H1 (cell line): ENCODE measurements around the gene ARHGAP24. TPM values are rescaled to one million over a fixed set of nuclear protein-coding genes. Genes with fewer than 3 reads are reported as not detected.

Experiments used
- CTCF ChIP-seq, 3 experiments: IDR thresholded peaks; 1 replicate in 2 of 3; 2 replicates in 1 of 3; pipeline versions ENCODE4 v1.5.1 to v1.6.1; 2011; ENCODE audit warnings: low read length in 3 of 3, mild to moderate bottlenecking in 3 of 3, inconsistent platforms in 2 of 3, low read depth in 1 of 3, moderate library complexity in 1 of 3; ENCODE audit not compliant: insufficient read depth in 1 of 3; ENCODE audit errors: control extremely low read depth in 1 of 3
- RXRA ChIP-seq: IDR thresholded peaks from 2 replicates; pipeline ENCODE4 v1.6.1; 2011; ENCODE audit warnings: low read depth, mild to moderate bottlenecking, low read length, moderate library complexity; ENCODE audit not compliant: insufficient read depth
- SIRT6 ChIP-seq: IDR thresholded peaks from one replicate; pipeline ENCODE4 v1.7.1; 2012; ENCODE audit warnings: low read length, inconsistent platforms
- polyA plus RNA-seq, 7 experiments: library from polyadenylated mRNA; depleted of rRNA in 3 of 7; stranded (reverse) in 5 of 7; unstranded in 2 of 7; fragments of >200 nt in 5 of 7; fragments of 200-250 nt in 2 of 7; gene quantifications; 1 replicate in 5 of 7; 2 replicates in 1 of 7; 4 replicates in 1 of 7; pipeline versions ENCODE4 v1.2.1 to v1.2.3, GENCODE V29; 2011 to 2013; ENCODE audit warnings: missing spikeins in 2 of 7, mixed read lengths in 2 of 7
- total RNA-seq: library from RNA; stranded (reverse); fragmentation: NEBNext Ultra II Directional; extraction: Animal tissue kit (Norgen Biotek cat#: 25700); gene quantifications from 2 replicates; pipeline ENCODE4 v1.2.1, GENCODE V29; 2021
- TF ChIP-seq, protein P1 (sequence below): fragments of 300-600 bp; sonication (generic); IDR thresholded peaks from 2 replicates; pipeline ENCODE4 v1.7.1; 2012; ENCODE audit warnings: low read length, moderate library complexity, mild to moderate bottlenecking, inconsistent platforms; ENCODE audit not compliant: insufficient replicate concordance

The ARHGAP24 gene
- total and polyA plus RNA-seq, 2 of the 8 experiments (the other 6 are each of a cell fraction or from before 2014, with no cell fraction given) = 0.08 to 0.50 TPM

DNA sequence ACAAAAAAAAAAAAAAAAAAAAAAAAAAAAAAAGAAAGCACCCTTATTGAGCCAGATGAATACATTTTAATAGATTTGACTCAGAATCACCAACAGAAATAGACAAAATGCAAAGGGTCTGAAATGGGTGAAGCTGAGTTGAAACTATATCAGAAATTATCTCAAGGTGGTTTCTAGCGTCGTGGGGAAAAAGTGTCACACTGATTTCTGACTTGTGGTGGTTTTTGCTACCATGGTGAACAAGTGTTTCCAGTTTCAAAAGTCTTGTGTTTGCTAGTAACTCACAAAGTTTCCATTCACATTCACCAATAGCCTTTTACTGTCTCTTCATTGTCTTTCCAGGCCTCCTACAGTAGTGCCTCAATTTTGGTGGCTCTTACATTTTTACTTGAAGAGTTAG lies 135.5 kb downstream of the ARHGAP24 start (continued):
- TF ChIP-seq, protein P1, sequence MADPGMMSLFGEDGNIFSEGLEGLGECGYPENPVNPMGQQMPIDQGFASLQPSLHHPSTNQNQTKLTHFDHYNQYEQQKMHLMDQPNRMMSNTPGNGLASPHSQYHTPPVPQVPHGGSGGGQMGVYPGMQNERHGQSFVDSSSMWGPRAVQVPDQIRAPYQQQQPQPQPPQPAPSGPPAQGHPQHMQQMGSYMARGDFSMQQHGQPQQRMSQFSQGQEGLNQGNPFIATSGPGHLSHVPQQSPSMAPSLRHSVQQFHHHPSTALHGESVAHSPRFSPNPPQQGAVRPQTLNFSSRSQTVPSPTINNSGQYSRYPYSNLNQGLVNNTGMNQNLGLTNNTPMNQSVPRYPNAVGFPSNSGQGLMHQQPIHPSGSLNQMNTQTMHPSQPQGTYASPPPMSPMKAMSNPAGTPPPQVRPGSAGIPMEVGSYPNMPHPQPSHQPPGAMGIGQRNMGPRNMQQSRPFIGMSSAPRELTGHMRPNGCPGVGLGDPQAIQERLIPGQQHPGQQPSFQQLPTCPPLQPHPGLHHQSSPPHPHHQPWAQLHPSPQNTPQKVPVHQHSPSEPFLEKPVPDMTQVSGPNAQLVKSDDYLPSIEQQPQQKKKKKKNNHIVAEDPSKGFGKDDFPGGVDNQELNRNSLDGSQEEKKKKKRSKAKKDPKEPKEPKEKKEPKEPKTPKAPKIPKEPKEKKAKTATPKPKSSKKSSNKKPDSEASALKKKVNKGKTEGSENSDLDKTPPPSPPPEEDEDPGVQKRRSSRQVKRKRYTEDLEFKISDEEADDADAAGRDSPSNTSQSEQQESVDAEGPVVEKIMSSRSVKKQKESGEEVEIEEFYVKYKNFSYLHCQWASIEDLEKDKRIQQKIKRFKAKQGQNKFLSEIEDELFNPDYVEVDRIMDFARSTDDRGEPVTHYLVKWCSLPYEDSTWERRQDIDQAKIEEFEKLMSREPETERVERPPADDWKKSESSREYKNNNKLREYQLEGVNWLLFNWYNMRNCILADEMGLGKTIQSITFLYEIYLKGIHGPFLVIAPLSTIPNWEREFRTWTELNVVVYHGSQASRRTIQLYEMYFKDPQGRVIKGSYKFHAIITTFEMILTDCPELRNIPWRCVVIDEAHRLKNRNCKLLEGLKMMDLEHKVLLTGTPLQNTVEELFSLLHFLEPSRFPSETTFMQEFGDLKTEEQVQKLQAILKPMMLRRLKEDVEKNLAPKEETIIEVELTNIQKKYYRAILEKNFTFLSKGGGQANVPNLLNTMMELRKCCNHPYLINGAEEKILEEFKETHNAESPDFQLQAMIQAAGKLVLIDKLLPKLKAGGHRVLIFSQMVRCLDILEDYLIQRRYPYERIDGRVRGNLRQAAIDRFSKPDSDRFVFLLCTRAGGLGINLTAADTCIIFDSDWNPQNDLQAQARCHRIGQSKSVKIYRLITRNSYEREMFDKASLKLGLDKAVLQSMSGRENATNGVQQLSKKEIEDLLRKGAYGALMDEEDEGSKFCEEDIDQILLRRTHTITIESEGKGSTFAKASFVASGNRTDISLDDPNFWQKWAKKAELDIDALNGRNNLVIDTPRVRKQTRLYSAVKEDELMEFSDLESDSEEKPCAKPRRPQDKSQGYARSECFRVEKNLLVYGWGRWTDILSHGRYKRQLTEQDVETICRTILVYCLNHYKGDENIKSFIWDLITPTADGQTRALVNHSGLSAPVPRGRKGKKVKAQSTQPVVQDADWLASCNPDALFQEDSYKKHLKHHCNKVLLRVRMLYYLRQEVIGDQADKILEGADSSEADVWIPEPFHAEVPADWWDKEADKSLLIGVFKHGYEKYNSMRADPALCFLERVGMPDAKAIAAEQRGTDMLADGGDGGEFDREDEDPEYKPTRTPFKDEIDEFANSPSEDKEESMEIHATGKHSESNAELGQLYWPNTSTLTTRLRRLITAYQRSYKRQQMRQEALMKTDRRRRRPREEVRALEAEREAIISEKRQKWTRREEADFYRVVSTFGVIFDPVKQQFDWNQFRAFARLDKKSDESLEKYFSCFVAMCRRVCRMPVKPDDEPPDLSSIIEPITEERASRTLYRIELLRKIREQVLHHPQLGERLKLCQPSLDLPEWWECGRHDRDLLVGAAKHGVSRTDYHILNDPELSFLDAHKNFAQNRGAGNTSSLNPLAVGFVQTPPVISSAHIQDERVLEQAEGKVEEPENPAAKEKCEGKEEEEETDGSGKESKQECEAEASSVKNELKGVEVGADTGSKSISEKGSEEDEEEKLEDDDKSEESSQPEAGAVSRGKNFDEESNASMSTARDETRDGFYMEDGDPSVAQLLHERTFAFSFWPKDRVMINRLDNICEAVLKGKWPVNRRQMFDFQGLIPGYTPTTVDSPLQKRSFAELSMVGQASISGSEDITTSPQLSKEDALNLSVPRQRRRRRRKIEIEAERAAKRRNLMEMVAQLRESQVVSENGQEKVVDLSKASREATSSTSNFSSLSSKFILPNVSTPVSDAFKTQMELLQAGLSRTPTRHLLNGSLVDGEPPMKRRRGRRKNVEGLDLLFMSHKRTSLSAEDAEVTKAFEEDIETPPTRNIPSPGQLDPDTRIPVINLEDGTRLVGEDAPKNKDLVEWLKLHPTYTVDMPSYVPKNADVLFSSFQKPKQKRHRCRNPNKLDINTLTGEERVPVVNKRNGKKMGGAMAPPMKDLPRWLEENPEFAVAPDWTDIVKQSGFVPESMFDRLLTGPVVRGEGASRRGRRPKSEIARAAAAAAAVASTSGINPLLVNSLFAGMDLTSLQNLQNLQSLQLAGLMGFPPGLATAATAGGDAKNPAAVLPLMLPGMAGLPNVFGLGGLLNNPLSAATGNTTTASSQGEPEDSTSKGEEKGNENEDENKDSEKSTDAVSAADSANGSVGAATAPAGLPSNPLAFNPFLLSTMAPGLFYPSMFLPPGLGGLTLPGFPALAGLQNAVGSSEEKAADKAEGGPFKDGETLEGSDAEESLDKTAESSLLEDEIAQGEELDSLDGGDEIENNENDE = no peak
- TF ChIP-seq CTCF (IDR thresholded peaks at IDR 0.05; ENCODE audit: control extremely low read depth in 1 of 3, insufficient read depth in 1 of 3, low read depth in 1 of 3, low read length in 3 of 3) = no peak
- no peak for TF ChIP-seq RXRA
- TF ChIP-seq SIRT6 = no peak
